ENCODE results near the gene SLC22A15. TPM values are rescaled to one million over a fixed set of nuclear protein-coding genes. Genes with fewer than 3 reads are reported as not detected.
"Not testable (repeated sequence)": the region's sequence is repeated elsewhere in the genome, so short reads cannot be mapped to it uniquely, and the experiment has no call there.

The SLC22A15 gene
- polyA plus RNA-seq, 10 donors = 0.38 to 1.2 (median 0.55) TPM

- DNase-seq = no peak
Measured at GRCh38 chr1:116031302-116031835, 55.1 kb downstream of the SLC22A15 start.

- no peak for DNase-seq
Measured at GRCh38 chr1:116033322-116033721, 57.0 kb downstream of the SLC22A15 start.

- DNase-seq = no peak
Measured at GRCh38 chr1:116036255-116036654, 59.9 kb downstream of the SLC22A15 start.

DNA sequence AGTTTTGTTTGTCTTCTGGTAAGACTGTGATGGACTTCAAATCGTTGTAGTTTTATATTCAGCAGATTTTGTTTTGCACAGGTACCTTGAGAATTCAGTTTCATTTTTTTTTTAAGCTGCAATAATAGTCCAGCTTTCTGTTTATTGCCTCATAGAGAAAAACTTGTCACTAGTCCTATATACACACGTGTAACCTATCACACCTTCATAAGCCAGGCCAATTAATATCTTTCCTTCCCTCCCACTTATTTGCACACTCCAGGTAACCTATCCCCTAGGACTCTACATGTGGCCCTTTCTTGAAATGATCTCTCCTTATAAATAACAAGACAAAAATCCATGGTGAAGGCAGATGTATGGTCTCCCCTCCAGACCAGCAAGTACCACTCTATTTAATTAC lies 62.4 kb downstream of the SLC22A15 start:
- DNase-seq = no peak

- no peak for DNase-seq
Measured at GRCh38 chr1:116044071-116044470, 67.8 kb downstream of the SLC22A15 start.

DNA sequence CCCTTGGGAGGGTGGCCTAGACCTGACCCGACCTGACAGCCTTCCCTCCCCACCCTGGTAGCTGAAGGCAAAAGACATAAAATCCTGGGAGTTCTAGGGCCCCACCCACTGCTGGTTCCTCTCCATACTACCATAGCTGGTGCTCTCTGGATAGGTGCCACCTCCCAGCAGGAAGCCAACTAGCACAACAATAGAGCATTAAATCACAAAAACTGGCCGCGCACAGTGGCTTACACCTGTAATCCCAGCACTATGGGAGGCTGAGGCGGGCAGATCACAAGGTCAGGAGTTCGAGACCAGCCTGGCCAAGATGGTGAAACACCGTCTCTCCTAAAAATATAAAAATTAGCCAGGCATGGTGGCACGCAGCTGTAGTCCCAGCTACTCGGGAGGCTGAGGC lies 70.6 kb downstream of the SLC22A15 start:
- DNase-seq = not testable (repeated sequence)

DNA sequence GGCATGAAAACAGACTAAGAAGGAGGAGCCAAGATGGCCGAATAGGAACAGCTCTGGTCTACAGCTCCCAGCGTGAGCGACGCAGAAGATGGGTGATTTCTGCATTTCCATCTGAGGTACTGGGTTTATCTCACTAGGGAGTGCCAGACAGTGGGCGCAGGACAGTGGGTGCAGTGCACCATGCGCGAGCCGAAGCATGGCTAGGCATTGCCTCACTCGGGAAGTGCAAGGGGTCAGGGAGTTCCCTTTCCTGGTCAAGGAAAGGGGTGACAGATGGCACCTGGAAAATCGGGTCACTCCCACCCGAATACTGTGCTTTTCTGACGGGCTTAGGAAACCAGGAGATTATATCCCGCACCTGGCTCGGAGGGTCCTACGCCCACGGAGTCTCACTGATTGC lies 75.6 kb downstream of the SLC22A15 start:
- not testable (repeated sequence) for DNase-seq

GRCh38 chr1:116062201-116062600 lies 85.9 kb downstream of the SLC22A15 start:
- no peak for DNase-seq

GRCh38 chr1:116064616-116065015 lies 88.3 kb downstream of the SLC22A15 start:
- peak in 2 of 3 donors; percentile 5 to 41 for DNase-seq

DNA sequence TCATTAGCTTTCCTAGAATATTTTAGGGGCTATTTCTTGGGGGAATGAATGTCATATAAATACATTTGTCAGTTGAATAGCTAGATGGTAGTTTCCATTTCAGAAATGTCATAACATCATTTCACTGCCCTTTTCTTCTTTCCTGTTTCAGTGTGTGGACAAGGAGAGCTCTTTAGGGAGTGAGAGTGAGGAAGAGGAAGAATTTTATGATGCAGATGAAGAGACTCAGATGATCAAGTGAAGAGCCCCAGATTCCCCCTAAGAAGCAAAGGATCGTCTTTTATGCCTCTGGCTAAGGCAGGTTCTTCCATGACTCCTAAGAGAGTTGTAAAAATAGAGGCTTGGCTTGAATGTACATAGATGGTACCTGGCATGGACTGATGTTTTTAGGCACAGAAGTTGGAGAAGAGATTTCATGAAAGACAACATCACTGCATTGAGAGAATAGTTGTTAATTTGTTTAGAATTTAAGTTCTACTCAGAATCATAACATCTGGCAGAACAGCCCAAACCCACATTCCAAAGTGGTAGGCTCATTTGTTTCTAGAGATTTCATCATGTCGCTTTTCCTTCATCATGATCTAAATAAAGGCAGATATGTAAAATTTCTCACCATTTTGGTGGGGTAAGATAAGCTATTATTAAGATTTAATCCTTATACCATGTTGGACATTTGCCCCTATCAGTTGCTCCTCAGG lies 90.7 kb downstream of the SLC22A15 start:
- DNase-seq = peak; percentile 30 to 67 (median 65)

- peak; percentile 58 to 83 (median 75) for DNase-seq
Measured at GRCh38 chr1:116067566-116067890, 91.2 kb downstream of the SLC22A15 start.

GRCh38 chr1:116075575-116075974 lies 99.3 kb downstream of the SLC22A15 start:
- DNase-seq = no peak

DNA sequence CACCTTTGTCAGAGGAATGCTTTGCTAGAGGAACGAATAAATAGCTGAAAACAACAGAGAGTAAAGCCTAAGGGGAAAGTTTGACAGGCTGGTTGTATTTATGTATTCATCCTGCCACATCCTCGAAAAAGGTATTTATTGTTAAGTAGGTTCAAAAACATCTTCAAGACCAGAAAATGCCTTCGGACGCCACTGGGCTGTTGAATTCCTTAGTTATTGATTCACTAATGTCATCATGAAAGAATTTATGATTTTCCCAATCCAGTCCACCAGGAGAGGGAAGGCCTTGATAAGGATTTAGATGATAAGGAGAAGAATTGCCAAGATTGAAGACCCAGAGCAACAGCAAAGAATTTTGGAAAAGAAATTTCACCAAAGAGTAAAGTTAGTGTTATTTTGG lies 99.7 kb downstream of the SLC22A15 start:
- no peak for DNase-seq

DNA sequence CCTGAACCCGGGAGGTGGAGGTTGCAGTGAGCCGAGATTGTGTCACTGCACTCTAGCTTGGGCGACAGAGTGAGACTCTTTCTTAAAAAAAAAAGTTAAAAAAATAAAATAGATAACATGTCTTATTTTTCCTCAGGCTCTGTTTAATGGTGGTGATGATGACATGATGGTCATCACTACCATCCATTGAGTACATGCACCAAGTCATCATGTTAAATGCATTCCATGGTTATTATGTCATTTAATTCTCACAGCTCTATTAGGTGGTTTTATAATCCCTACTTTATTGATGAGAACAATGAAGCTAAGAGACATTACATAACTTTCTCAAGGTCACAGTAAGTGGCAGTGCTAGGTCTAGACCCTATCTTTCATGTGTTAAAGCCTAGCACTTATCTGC lies 100.5 kb downstream of the SLC22A15 start:
- no peak for DNase-seq

- DNase-seq = no peak
Measured at GRCh38 chr1:116078699-116079223, 102.4 kb downstream of the SLC22A15 start.

- no peak for DNase-seq
Measured at GRCh38 chr1:116087628-116088027, 111.3 kb downstream of the SLC22A15 start.

GRCh38 chr1:116089870-116090269 lies 113.6 kb downstream of the SLC22A15 start:
- DNase-seq = no peak

DNA sequence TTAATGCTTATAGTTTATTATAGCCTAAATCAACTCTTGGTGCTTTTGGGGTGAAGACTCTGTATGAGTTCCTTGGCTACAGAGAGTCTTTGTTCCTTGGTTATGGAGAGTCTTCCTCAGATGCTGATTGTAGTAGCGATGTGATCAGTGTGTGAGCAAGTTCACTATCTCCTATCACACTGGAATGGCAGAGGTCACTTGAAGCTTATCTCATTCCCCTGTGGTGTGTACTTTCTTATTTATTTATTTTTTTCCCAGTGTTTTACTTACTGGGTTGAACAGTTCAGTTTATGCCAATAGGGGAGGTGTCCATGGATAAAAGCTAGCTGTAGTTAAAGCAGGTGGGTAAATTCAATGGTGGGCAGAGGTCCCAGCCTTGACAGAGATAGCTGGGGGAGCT lies 114.8 kb downstream of the SLC22A15 start:
- DNase-seq = no peak

DNA sequence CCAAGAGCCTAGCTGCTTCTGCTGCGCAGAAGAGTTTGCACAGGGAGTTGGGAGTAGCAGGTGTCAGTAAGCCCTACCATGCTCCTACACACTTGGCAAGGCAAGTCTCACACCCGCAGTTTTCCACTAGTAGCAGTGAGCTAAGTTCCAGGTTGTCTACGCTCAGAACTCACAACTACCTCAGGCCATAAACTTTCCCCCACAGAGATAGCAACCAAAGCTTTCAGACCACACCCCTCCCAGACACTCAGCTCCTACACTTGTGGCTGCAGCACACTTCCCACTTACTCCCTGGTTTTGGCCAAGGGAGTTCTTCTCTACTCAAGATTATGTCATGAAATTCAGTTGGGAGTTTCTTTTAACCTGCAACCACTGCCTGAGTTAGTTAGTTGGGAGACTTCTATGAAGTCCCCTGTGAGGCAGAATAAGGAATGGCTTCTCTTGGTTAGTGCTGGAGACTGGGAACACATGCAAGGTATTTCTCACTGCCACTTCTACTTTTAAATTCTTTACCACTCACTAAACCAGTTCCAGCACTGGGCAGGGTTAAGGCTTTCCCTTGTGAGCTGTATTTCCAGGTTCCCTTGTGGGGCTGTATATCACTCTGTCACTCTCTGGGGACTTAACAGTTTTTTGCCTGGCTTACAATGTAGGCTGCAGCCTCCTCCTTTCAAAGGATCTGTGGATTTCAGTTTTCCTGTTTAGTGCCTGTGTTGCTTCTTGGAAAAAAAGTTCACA lies 116.6 kb downstream of the SLC22A15 start:
- DNase-seq = no peak

DNA sequence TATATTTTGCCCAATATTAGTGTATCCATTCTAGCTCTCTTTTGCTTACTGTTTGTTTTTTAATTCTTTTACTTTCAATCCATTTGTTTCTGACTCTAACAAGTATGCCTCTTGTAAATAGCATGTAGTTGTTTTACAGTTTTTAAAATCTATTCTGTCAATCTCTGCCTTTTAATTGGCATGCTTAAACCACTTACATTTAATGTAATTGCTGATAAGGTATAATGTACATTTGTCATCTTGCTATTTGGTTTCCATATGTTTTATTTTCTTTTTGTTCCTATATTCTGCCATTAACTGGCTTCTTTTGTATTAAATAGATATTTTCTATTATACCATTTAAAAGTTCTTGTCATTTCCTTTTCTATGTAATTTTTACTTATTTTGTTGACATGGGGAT lies 118.7 kb downstream of the SLC22A15 start:
- DNase-seq = no peak

GRCh38 chr1:116096013-116096618 lies 119.8 kb downstream of the SLC22A15 start:
- DNase-seq = no peak

DNA sequence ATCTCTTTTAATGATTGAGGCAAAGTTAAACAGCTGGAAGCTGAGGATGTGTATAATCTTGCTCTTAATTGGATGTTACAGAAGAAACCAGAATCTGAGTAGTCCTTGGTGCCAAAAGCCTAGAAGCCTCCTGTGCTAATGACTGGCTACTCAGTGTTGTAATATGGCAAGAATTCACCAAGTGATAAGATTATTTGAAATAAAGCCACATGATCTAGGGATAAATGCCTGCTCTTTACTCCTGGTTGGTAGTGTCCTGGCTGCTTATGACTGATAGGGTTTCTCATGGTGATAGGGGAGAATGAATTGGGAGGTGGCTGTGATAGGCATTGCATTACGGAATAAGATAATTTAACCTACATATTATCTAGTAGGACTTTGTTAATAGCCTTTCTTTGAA lies 121.3 kb downstream of the SLC22A15 start:
- no peak for DNase-seq

GRCh38 chr1:116099379-116099778 lies 123.1 kb downstream of the SLC22A15 start:
- DNase-seq = no peak

All from muscle of back (tissue), 11 donors.